ENCODE results near the gene GJB3. TPM values are rescaled to one million over a fixed set of nuclear protein-coding genes. Genes with fewer than 3 reads are reported as not detected.

Gene GJB3
- total and polyA plus RNA-seq, 11 donors = not detected

GRCh38 chr1:34794790-34795180 lies 13.8 kb downstream of the GJB3 start:
- 80 to 91% (median 88%) methylated on average over 12 of the region's 12 CpGs for WGBS, 4 donors
- TF ChIP-seq POLR2A (IDR thresholded peaks at IDR 0.05) (no peak), CTCF (IDR thresholded peaks at IDR 0.05) (no peak)
- peak overlapping the region; percentile 45 to 90 (median 66) for H3K4me3 ChIP-seq
- peak overlapping the region in 9 of 12 donors; percentile 78 to 96 (median 87) for H3K27ac ChIP-seq
- ATAC-seq = no peak
- peaks cover 0 to 7% (median 0%) of the 10 kb centered on the region in 9 donors for H3K27me3 ChIP-seq
- no peaks in the 10 kb centered on the region for H3K9me3 ChIP-seq
- DNase-seq = no peak
- intact Hi-C loops (cut with DNase I) = loop anchor here in 2 of 10 donors (5.0 kb wide), 2 partner anchors 38 to 43 kb away; no protein-coding TSS in a partner anchor
- H3K36me3 ChIP-seq = peaks cover 0 to 36% (median 13%) of the 10 kb centered on the region in 9 donors
- peaks cover 0 to 37% (median 9%) of the 10 kb centered on the region in 12 donors for H3K4me1 ChIP-seq

- H3K4me1 ChIP-seq = peaks cover 0 to 33% (median 9%) of the 10 kb centered on the region in 12 donors
- WGBS, 4 donors = 62 to 74% (median 71%) methylated on average over 6 of the region's 6 CpGs
- H3K27me3 ChIP-seq = peaks cover 0 to 7% (median 0%) of the 10 kb centered on the region in 9 donors
- no peaks in the 10 kb centered on the region for H3K9me3 ChIP-seq
- H3K36me3 ChIP-seq = peaks cover 0 to 36% (median 13%) of the 10 kb centered on the region in 9 donors
- H3K27ac ChIP-seq = peak overlapping the region in 8 of 12 donors; percentile 34 to 96 (median 86)
- DNase-seq (no peak), ATAC-seq (no peak)
- peak overlapping the region; percentile 45 to 90 (median 66) for H3K4me3 ChIP-seq
- intact Hi-C loops (cut with DNase I) = loop anchor here in 2 of 10 donors (5.0 kb wide), 2 partner anchors 36 to 41 kb away; no protein-coding TSS in a partner anchor
- TF ChIP-seq POLR2A (IDR thresholded peaks at IDR 0.05) (no peak), CTCF (IDR thresholded peaks at IDR 0.05) (no peak)
Observed at GRCh38 chr1:34795916-34796315, 14.9 kb downstream of the GJB3 start.

GRCh38 chr1:34796990-34797389 lies 16.0 kb downstream of the GJB3 start:
- Histone ChIP-seq H3K27ac (peak overlapping the region in 10 of 12 donors; percentile 9 to 96 (median 80)), H3K4me1 (peaks cover 0 to 29% (median 7%) of the 10 kb centered on the region in 12 donors), H3K27me3 (peaks cover 0 to 7% (median 0%) of the 10 kb centered on the region in 9 donors), H3K4me3 (peak overlapping the region in 11 of 12 donors; percentile 45 to 90 (median 67)), H3K9me3 (no peaks in the 10 kb centered on the region), H3K36me3 (peaks cover 0 to 36% (median 13%) of the 10 kb centered on the region in 9 donors)
- TF ChIP-seq CTCF (IDR thresholded peaks at IDR 0.05) (no peak), POLR2A (IDR thresholded peaks at IDR 0.05) (no peak)
- WGBS, 4 donors = 78 to 87% (median 82%) methylated on average over 5 to 6 of the region's 6 CpGs
- ATAC-seq (no peak), DNase-seq (no peak)
- intact Hi-C loops (cut with DNase I) = loop anchor here in 2 of 10 donors (5.0 kb wide), 2 partner anchors 35 to 40 kb away; no protein-coding TSS in a partner anchor

GRCh38 chr1:34800214-34800613 lies 19.2 kb downstream of the GJB3 start:
- TF ChIP-seq CTCF (IDR thresholded peaks at IDR 0.05) (no peak), POLR2A (IDR thresholded peaks at IDR 0.05) (no peak)
- H3K36me3 ChIP-seq = peaks cover 0 to 26% (median 4%) of the 10 kb centered on the region in 9 donors
- H3K4me3 ChIP-seq = no peak overlapping the region
- ATAC-seq (no peak), DNase-seq (no peak)
- 74 to 95% (median 84%) methylated on average over 6 of the region's 6 CpGs for WGBS, 4 donors
- peak overlapping the region in 1 of 12 donors; percentile 83 for H3K27ac ChIP-seq
- peaks cover 0 to 14% (median 0%) of the 10 kb centered on the region in 12 donors for H3K9me3 ChIP-seq
- H3K4me1 ChIP-seq = peaks cover 0 to 25% (median 4%) of the 10 kb centered on the region in 12 donors
- H3K27me3 ChIP-seq = no peaks in the 10 kb centered on the region
- intact Hi-C loops (cut with DNase I) = no loop called here

All from heart left ventricle (tissue), 16 donors.